HCT116 (cell line): Measurements from ENCODE around the gene HORMAD2. TPM values are rescaled to one million over a fixed set of nuclear protein-coding genes. Genes with fewer than 3 reads are reported as not detected.

Experiments
- ATAC-seq: fragments of 200-7000 bp; cut with Tn5 transposase; 2 replicates; pipeline ENCODE4 v1.9.1; 2020; ENCODE audit warnings: mild to moderate bottlenecking, moderate library complexity
- BruUV-seq: library from RNA; stranded (reverse); fragments of 400-500 nt; replicated peaks from 2 replicates; lab custom pipeline; 2021; lab: Mats Ljungman, UMichigan
- CTCF ChIA-PET: fragments of 300-600 bp; sonication (Branson Sonifier 250); formaldehyde crosslinking; loops from one replicate; lab custom pipeline; 2021; ENCODE audit warnings: antibody characterized with exemption; lab: Charles Lee
- POLR2A ChIA-PET: fragments of 300-600, 350-600 bp; sonication (Branson Sonifier 250); formaldehyde crosslinking; loops from one replicate; lab custom pipeline; 2021; ENCODE audit warnings: antibody characterized with exemption; lab: Charles Lee
- RAD21 ChIA-PET, 2 experiments: fragments of 300-600 bp; sonication (Branson Sonifier 250); formaldehyde crosslinking; loops; one replicate each; lab custom pipeline; 2023; ENCODE audit warnings: low total read pairs in 2 of 2; ENCODE audit not compliant: uncharacterized antibody in 2 of 2, unreplicated experiment in 2 of 2, low non-redundant PET in 1 of 2; lab: Charles Lee
- DNase-seq: peaks from one replicate; pipeline ENCODE4 v3.0.0-alpha.2; 2010; ENCODE audit warnings: low read depth, low spot score
- H2AFZ ChIP-seq: fragments of 200-600 bp; shearing (Covaris generic), sonication (generic); 2 replicates; pipeline ENCODE4 v1.6.1; 2017; ENCODE audit warnings: low read depth, mixed run types, mixed read lengths, antibody characterized with exemption, low read length; ENCODE audit not compliant: poor library complexity, severe bottlenecking
- H3K27ac ChIP-seq: 2 replicates; pipeline ENCODE4 v1.5.1; 2012; ENCODE audit warnings: low read depth, low read length
- H3K27me3 ChIP-seq: fragments of 200-600 bp; sonication (generic); 2 replicates; pipeline ENCODE4 v1.6.1; 2016; ENCODE audit warnings: mixed run types, low read length, mixed read lengths; ENCODE audit not compliant: insufficient read depth
- H3K36me3 ChIP-seq, 2 experiments: fragments of 200-500 bp in 1 of 2; fragments of 200-600 bp in 1 of 2; sonication (Bioruptor generic) in 1 of 2; sonication (generic) in 1 of 2; 2 replicates each; pipeline versions ENCODE4 v1.5.1 to v1.6.1; 2014 to 2016; ENCODE audit warnings: low read length in 2 of 2, inconsistent platforms in 1 of 2, mixed read lengths in 1 of 2, mixed run types in 1 of 2; ENCODE audit not compliant: insufficient read depth in 2 of 2, control insufficient read depth in 1 of 2
- H3K4me1 ChIP-seq, 2 experiments: fragments of 200-600 bp in 1 of 2; sonication (generic) in 1 of 2; 2 replicates each; pipeline versions ENCODE4 v1.5.1 to v1.6.1; 2012 to 2017; ENCODE audit warnings: low read length in 2 of 2, inconsistent platforms in 1 of 2, mild to moderate bottlenecking in 1 of 2, mixed read lengths in 1 of 2, mixed run types in 1 of 2, moderate library complexity in 1 of 2; ENCODE audit not compliant: insufficient read depth in 2 of 2, control insufficient read depth in 1 of 2
- H3K4me2 ChIP-seq: fragments of 200-600 bp; sonication (generic); 2 replicates; pipeline ENCODE4 v1.6.1; 2017; ENCODE audit warnings: mixed run types, low read length, mixed read lengths
- H3K4me3 ChIP-seq, 2 experiments: fragments of 200-600 bp in 1 of 2; sonication (generic) in 1 of 2; replicated peaks in 1 of 2; 2 replicates each; pipeline ENCODE4 v1.5.1; 2011 to 2016; ENCODE audit warnings: low read length in 2 of 2, control low read depth in 1 of 2, low read depth in 1 of 2, mild to moderate bottlenecking in 1 of 2, mixed read lengths in 1 of 2, mixed run types in 1 of 2
- H3K79me2 ChIP-seq: fragments of 200-600 bp; sonication (generic); 2 replicates; pipeline ENCODE4 v1.6.1; 2017; ENCODE audit warnings: mild to moderate bottlenecking, mixed run types, low read length, moderate library complexity, mixed read lengths; ENCODE audit not compliant: insufficient read depth
- H3K9ac ChIP-seq: fragments of 200-600 bp; sonication (generic); 2 replicates; pipeline ENCODE4 v1.6.1; 2016; ENCODE audit warnings: low read length, mixed read lengths
- H3K9me2 ChIP-seq: fragments of 200-600 bp; sonication (generic), shearing (Covaris generic); 2 replicates; pipeline ENCODE4 v1.6.1; 2017; ENCODE audit warnings: mixed run types, mild to moderate bottlenecking, moderate library complexity; ENCODE audit not compliant: insufficient read depth
- H3K9me3 ChIP-seq, 2 experiments: fragments of 200-500 bp in 1 of 2; fragments of 200-600 bp in 1 of 2; sonication (Bioruptor generic) in 1 of 2; sonication (generic) in 1 of 2; 2 replicates each; pipeline ENCODE4 v1.6.1; 2014 to 2017; ENCODE audit warnings: low read length in 2 of 2, mixed read lengths in 2 of 2, inconsistent platforms in 1 of 2, low read depth in 1 of 2, mild to moderate bottlenecking in 1 of 2, mixed run types in 1 of 2, moderate library complexity in 1 of 2; ENCODE audit not compliant: control insufficient read depth in 1 of 2, insufficient read depth in 1 of 2
- H4K20me1 ChIP-seq: fragments of 200-600 bp; sonication (generic), shearing (Covaris generic); 2 replicates; pipeline ENCODE4 v1.6.1; 2017; ENCODE audit warnings: mixed run types, mild to moderate bottlenecking, moderate library complexity; ENCODE audit not compliant: insufficient read depth
- ATF3 ChIP-seq: IDR thresholded peaks from 2 replicates; pipeline ENCODE4 v1.6.1; 2012
- CEBPB ChIP-seq: IDR thresholded peaks from 2 replicates; pipeline ENCODE4 v1.6.1; 2012; ENCODE audit warnings: low read depth
- EZH2 ChIP-seq: fragments of 200-600 bp; sonication (generic); IDR thresholded peaks from 2 replicates; pipeline ENCODE4 v1.6.1; 2017; ENCODE audit warnings: antibody characterized with exemption, mixed run types
- POLR2AphosphoS5 ChIP-seq: IDR thresholded peaks from 2 replicates; pipeline ENCODE4 v1.6.1; 2011; ENCODE audit warnings: mild to moderate bottlenecking, low read depth, low read length, moderate library complexity
- RAD21 ChIP-seq: IDR thresholded peaks from 2 replicates; pipeline ENCODE4 v1.6.1; 2012; ENCODE audit warnings: low read depth, mild to moderate bottlenecking
- SP1 ChIP-seq: IDR thresholded peaks from 2 replicates; pipeline ENCODE4 v1.6.1; 2012; ENCODE audit warnings: low read depth
- SRF ChIP-seq: IDR thresholded peaks from 2 replicates; pipeline ENCODE4 v1.6.1; 2012; ENCODE audit warnings: low read depth
- TCF7L2 ChIP-seq: IDR thresholded peaks from 2 replicates; pipeline ENCODE4 v1.7.0; 2011; ENCODE audit warnings: borderline replicate concordance, inconsistent platforms; ENCODE audit not compliant: insufficient read depth, insufficient read length; ENCODE audit errors: extremely low read depth
- YY1 ChIP-seq: IDR thresholded peaks from 2 replicates; pipeline ENCODE4 v1.6.1; 2011; ENCODE audit warnings: low read length, low read depth, moderate library complexity, mild to moderate bottlenecking; ENCODE audit not compliant: insufficient replicate concordance; ENCODE audit errors: extremely low read depth
- ZBTB33 ChIP-seq: IDR thresholded peaks from 2 replicates; pipeline ENCODE4 v1.6.1; 2011; ENCODE audit warnings: mild to moderate bottlenecking, low read length, moderate library complexity; ENCODE audit not compliant: insufficient replicate concordance; ENCODE audit errors: extremely low read depth
- intact Hi-C: fragments of 100-400 bp; cut with micrococcal nuclease; formaldehyde crosslinking; loops from 2 replicates; pipeline ENCODE4 v1.10.0; 2022
- total RNA-seq: library from RNA; stranded (reverse); gene quantifications from one replicate; pipeline ENCODE4 v1.2.1, GENCODE V29; 2021; ENCODE audit not compliant: unreplicated experiment

Gene HORMAD2
- total RNA-seq, 1 experiment from 2014 or later = not detected

- TF ChIP-seq ZBTB33 (no peak), RAD21 (no peak), POLR2AphosphoS5 (no peak), EZH2 (no peak), ATF3 (no peak), SP1 (no peak)
Measured at GRCh38 chr22:30132290-30132996, 52.2 kb downstream of the HORMAD2 start (continued).

- H3K9ac ChIP-seq = no peak overlapping the region
- no peaks in the 10 kb centered on the region for H3K36me3 ChIP-seq
- H3K27me3 ChIP-seq = no peaks in the 10 kb centered on the region
- TF ChIP-seq CEBPB = no peak
- TF ChIP-seq SRF = no peak
- TF ChIP-seq YY1 = no peak
- TF ChIP-seq ZBTB33 = no peak
- no peak for TF ChIP-seq TCF7L2
- TF ChIP-seq ATF3 = no peak
- no peaks in the 10 kb centered on the region for H4K20me1 ChIP-seq
- H3K27ac ChIP-seq = no peak overlapping the region
- H2AFZ ChIP-seq = peak overlapping the region; percentile 76
- no TSS peak for BruUV-seq
- no peak overlapping the region for H3K4me2 ChIP-seq
- no peak overlapping the region for H3K4me3 ChIP-seq
- ChIA-PET POLR2A (no interaction called here), RAD21 (no interaction called here), CTCF (no interaction called here)
- DNase-seq (no peak), ATAC-seq (no peak)
- H3K79me2 ChIP-seq = no peaks in the 10 kb centered on the region
- intact Hi-C loops = no loop called here
- H3K9me3 ChIP-seq = no peaks in the 10 kb centered on the region; a peak in 1 of 4 replicates
- no peaks in the 10 kb centered on the region for H3K9me2 ChIP-seq
- H3K4me1 ChIP-seq = no peaks in the 10 kb centered on the region
Measured at GRCh38 chr22:30140414-30140813, 60.1 kb downstream of the HORMAD2 start.
